Activated CD4-positive, alpha-beta T cell treated with anti-CD3 and anti-CD28 coated beads, Interleukin-2, amount 10 ng/mL, durations not matched to agents 7 days and 5 days (primary cell): ENCODE data around the gene KCNN4. TPM values are rescaled to one million over a fixed set of nuclear protein-coding genes. Genes with fewer than 3 reads are reported as not detected.

Source experiments
- CTCF ChIA-PET: fragments of 350-600 bp; sonication (Branson Sonifier 250); formaldehyde crosslinking; loops from one replicate; lab custom pipeline; 2021; ENCODE audit warnings: antibody characterized with exemption; lab: Charles Lee
- POLR2A ChIA-PET: fragments of 350-600 bp; sonication (Branson Sonifier 250); formaldehyde crosslinking; loops from one replicate; lab custom pipeline; 2021; ENCODE audit warnings: antibody characterized with exemption; lab: Charles Lee
- DNase-seq: peaks from one replicate; pipeline ENCODE4 v3.0.0-alpha.2; 2020
- H3K27ac Mint-ChIP-seq: one replicate; pipeline ENCODE4 v1.8.0; 2021; ENCODE audit warnings: mild to moderate bottlenecking, moderate library complexity, mixed read lengths
- H3K27me3 Mint-ChIP-seq: one replicate; pipeline ENCODE4 v1.8.0; 2021; ENCODE audit warnings: mixed read lengths
- H3K36me3 Mint-ChIP-seq: one replicate; pipeline ENCODE4 v1.8.0; 2021; ENCODE audit warnings: low read depth, mixed read lengths
- H3K4me1 Mint-ChIP-seq: one replicate; pipeline ENCODE4 v1.8.0; 2021; ENCODE audit warnings: mixed read lengths
- H3K4me3 Mint-ChIP-seq: one replicate; pipeline ENCODE4 v1.8.0; 2021; ENCODE audit warnings: mild to moderate bottlenecking, moderate library complexity, mixed read lengths
- H3K9me3 Mint-ChIP-seq: one replicate; pipeline ENCODE4 v1.8.0; 2021; ENCODE audit warnings: mixed read lengths
- total RNA-seq, 2 experiments: library from RNA; stranded (reverse); gene quantifications; one replicate each; pipeline ENCODE4 v1.2.3, GENCODE V29; 2021

KCNN4 gene
- total RNA-seq, 2 experiments from 2014 or later = 31.9 to 34.5 TPM

DNA sequence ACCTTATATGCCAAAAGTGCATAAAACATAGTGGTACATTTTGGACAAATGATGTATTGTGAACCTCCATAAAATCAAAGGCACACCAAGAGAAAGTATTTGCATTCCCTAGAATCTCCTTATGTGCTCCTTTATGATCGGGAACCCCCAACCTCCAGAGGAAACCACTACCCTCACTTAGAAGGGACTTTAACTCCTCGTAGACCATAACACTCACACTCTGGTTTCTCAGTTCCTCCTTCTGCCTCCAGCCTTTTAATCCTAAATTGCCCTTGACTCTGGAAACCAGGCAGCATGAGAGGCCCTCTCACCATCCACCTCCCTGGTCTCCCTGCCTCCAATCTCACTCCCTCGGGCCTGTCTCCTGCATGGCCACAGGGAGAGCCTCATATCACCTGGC lies 9.8 kb upstream of the KCNN4 start:
- H3K27ac Mint-ChIP-seq = no peak overlapping the region
- no peak overlapping the region for H3K4me3 Mint-ChIP-seq
- ChIA-PET CTCF (interaction anchor here (0.5 to 1.0 kb wide), 2 partner anchors 45 to 955 kb away, joined by 3 to 8 read pairs; no protein-coding TSS in a partner anchor), POLR2A (no interaction called here)
- no peaks in the 10 kb centered on the region for H3K36me3 Mint-ChIP-seq
- H3K4me1 Mint-ChIP-seq = peaks cover 1% of the 10 kb centered on the region
- peaks cover 21% of the 10 kb centered on the region for H3K27me3 Mint-ChIP-seq
- no peaks in the 10 kb centered on the region for H3K9me3 Mint-ChIP-seq
- no peak for DNase-seq

DNA sequence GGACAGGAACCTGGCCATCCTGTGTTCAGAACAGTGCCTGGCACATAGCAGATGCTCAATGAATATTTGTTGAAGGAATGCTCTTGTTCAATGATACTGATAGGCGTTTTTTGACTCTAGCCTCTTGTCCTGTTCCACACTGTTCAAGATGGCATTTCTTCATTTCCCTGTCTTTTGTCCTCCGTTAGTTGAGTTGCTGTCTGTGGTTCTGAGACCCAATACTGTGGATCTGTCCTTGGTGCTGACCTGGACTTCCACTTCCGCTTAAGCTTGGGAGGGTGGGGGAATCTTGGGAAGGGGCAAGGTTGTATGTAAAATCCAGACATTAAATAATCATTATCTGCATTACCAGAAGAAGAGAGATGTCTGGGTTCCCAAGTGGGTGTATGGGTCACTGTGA lies 8.3 kb upstream of the KCNN4 start:
- no peak overlapping the region for H3K27ac Mint-ChIP-seq
- no peak for DNase-seq
- no peak overlapping the region for H3K4me3 Mint-ChIP-seq
- peaks cover 15% of the 10 kb centered on the region for H3K27me3 Mint-ChIP-seq
- H3K36me3 Mint-ChIP-seq = no peaks in the 10 kb centered on the region
- ChIA-PET POLR2A (no interaction called here), CTCF (interaction anchor here (0.6 kb wide), 1 partner anchor 366 kb away, joined by 3 read pairs; no protein-coding TSS in a partner anchor)
- H3K9me3 Mint-ChIP-seq = no peaks in the 10 kb centered on the region
- peaks cover 14% of the 10 kb centered on the region for H3K4me1 Mint-ChIP-seq

DNA sequence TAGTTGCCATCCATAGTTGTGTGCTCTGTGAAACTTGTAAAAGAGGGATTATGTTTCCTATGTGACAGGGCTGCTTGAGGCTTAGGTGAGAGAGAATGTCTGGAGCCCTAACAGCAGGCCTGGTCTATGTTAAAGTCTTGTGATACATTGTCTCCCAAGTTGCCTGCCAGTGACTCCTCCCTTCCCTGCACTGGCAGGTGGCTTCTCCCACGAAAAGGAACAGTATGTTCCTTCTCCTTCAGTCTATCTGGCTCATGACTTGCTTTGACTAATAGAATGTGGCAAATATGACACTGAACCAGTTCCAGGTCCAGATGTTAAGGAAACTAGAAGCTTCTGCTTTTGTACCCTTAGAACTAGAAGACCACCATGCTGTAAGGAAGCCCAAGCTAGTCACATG lies 5.9 kb upstream of the KCNN4 start:
- CTCF ChIA-PET = interaction anchor here (2.1 kb wide), 1 partner anchor 41 kb away, joined by 12 read pairs; no protein-coding TSS in a partner anchor
- H3K36me3 Mint-ChIP-seq = no peaks in the 10 kb centered on the region

DNA sequence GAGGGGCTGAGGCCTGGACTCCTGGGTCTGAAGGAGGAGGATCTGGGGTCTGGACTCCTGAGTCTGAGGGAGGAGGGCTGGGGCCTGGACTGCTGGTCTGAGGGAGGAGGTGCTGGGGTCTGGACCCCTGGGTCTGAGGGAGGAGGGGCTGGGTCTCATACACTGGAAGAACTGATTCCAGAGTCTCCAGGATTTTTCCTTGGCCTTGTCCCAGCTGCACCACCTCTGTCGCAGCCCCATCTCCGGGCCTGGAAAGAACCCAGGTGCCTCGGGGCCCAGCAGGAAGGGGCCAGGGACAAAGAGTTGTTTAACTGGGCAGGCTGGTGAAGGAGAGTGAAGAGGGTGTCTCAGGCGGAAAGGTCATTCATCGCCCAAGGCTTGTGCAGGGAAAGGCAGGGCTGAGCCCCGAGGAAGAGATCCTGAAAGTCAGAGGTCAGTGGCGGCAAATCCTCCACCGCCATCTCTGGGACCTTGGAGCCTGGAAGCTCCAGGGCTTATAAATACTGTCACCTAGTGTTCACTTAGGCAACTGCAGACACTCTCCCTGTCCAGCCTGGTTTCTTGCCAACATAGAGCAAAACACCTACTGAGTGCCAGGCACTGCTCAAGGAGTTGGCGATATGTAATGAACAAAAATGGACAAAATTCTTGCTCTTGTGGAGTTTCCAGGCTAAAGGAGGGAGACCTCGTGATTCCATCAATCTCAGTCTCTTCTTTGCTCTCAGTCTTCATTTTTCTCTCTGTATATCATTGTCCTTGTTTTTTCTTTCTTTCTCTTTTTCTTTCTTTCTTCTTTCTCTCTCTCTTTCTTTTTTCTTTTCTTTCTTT lies 4.4 kb upstream of the KCNN4 start:
- peak; percentile 71 for DNase-seq
- no peaks in the 10 kb centered on the region for H3K9me3 Mint-ChIP-seq

More for the DNA sequence above, 5.9 kb upstream of the KCNN4 start:
- H3K4me3 Mint-ChIP-seq = no peak overlapping the region
- H3K9me3 Mint-ChIP-seq = no peaks in the 10 kb centered on the region
- DNase-seq = no peak
- peaks cover 34% of the 10 kb centered on the region for H3K4me1 Mint-ChIP-seq
- H3K27ac Mint-ChIP-seq = no peak overlapping the region
- H3K27me3 Mint-ChIP-seq = peaks cover 4% of the 10 kb centered on the region
- POLR2A ChIA-PET = interaction anchor here (0.6 kb wide), 1 partner anchor 56 kb away, joined by 15 read pairs; no protein-coding TSS in a partner anchor

DNA sequence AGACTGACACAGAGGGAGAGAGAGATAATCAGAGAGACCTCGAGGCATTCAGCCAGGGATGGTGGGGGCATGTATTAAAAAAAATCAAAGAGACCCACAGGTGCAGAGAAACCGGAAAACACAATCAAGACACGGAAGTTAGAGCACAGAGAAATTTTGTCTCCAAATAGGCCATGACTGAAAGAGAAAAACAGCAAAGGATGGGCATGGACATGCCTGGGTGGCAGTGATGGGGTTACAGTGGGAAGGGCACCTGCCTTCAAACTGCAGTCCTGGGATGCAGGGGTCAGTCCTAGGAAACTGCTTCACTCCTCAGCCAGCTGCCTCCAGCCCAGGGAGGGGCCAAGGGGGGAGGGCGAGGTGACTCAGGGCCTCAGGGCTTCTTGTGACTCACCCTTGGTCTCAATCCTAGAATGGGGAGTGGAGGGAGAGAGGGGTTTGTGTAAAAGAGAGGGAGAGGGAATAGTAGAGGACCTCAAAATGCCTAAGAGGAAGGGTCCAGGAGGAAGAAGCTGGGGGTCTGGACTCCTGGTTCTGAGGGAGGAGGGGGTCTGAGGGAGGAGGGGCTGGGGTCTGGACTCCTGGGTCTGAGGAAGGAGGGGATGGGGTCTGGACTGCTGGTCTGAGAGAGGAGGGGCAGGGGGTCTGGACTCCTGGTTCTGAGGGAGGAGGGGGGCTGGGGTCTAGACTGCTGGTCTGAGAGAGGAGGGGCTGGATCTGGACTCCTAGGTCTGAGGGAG lies 3.6 kb upstream of the KCNN4 start:
- H3K4me3 Mint-ChIP-seq = peak overlapping the region; percentile 26
- peak overlapping the region; percentile 91 for H3K27ac Mint-ChIP-seq
- H3K36me3 Mint-ChIP-seq = no peaks in the 10 kb centered on the region
- ChIA-PET POLR2A (no interaction called here), CTCF (interaction anchor here (0.5 to 2.1 kb wide), 8 partner anchors 8 to 384 kb away, joined by 3 to 12 read pairs (median 4); no protein-coding TSS in a partner anchor)
- H3K4me1 Mint-ChIP-seq = peaks cover 52% of the 10 kb centered on the region
- peak; percentile 45 for DNase-seq
- H3K27me3 Mint-ChIP-seq = no peaks in the 10 kb centered on the region
- no peaks in the 10 kb centered on the region for H3K9me3 Mint-ChIP-seq

More for the DNA sequence above, 4.4 kb upstream of the KCNN4 start:
- H3K27ac Mint-ChIP-seq = peak overlapping the region; percentile 91
- H3K27me3 Mint-ChIP-seq = no peaks in the 10 kb centered on the region
- peaks cover 44% of the 10 kb centered on the region for H3K4me1 Mint-ChIP-seq
- ChIA-PET POLR2A (no interaction called here), CTCF (interaction anchor here (0.5 to 2.1 kb wide), 8 partner anchors 9 to 383 kb away, joined by 3 to 12 read pairs (median 4); no protein-coding TSS in a partner anchor)
- no peaks in the 10 kb centered on the region for H3K36me3 Mint-ChIP-seq
- H3K4me3 Mint-ChIP-seq = peak overlapping the region; percentile 6

DNA sequence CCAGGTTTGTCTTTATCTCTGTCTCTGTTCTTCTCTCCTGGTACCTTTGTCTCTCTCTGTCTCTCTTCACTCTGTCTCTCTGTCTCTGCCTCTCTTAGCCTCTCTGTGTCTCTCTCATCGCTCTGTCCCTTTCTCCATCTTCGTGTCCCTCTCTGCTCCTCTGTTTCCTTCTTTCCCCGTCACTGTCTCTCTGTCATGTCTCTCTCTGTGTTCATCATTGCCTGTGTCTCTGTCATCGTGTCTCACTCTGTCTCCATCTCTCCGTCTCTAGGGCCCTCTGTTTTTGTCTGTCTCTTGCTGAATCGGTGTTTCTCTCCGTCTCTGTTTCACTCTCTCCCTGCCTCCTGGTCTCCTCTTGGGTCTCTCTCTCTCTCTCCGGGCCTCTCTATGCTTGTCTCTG lies 2.9 kb upstream of the KCNN4 start:
- CTCF ChIA-PET = no interaction called here
- no peaks in the 10 kb centered on the region for H3K36me3 Mint-ChIP-seq
- peak overlapping the region; percentile 91 for H3K27ac Mint-ChIP-seq
- no peak for DNase-seq
- peak overlapping the region; percentile 26 for H3K4me3 Mint-ChIP-seq
- peaks cover 58% of the 10 kb centered on the region for H3K4me1 Mint-ChIP-seq
- POLR2A ChIA-PET = no interaction called here
- no peaks in the 10 kb centered on the region for H3K9me3 Mint-ChIP-seq
- H3K27me3 Mint-ChIP-seq = no peaks in the 10 kb centered on the region

DNA sequence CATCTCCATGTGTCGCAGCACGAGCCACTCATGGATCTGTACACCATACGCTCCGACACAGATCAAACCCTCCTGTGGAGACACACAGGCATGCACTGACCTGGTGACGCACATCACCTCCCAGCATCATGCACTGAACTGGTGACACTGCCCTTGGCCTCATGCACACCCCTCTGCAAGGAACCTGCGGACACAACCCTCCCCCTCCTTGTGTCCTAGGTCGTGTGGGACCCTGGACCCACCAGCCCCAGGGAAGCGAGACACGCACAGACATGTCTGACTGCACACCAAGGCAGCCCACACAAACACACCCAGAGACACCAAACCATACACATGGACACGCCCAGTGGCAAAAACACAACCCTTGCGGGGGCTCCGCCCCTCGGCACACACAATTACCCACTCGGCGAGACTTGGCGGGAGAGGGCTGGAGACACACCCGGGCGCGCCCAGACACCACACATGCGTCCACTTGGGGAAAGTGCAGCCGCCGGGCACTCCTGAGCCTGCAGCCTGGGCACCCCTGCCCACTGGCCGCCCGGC lies 2.0 kb upstream of the KCNN4 start:
- no peak for DNase-seq
- Mint-ChIP-seq H3K27me3 (no peaks in the 10 kb centered on the region), H3K27ac (peak overlapping the region; percentile 93), H3K4me3 (peak overlapping the region; percentile 33), H3K9me3 (no peaks in the 10 kb centered on the region), H3K4me1 (peaks cover 66% of the 10 kb centered on the region), H3K36me3 (no peaks in the 10 kb centered on the region)
- POLR2A ChIA-PET = no interaction called here
- CTCF ChIA-PET = interaction anchor here (9.1 kb wide), 1 partner anchor 15 kb away, joined by 88 read pairs; no protein-coding TSS in a partner anchor

DNA sequence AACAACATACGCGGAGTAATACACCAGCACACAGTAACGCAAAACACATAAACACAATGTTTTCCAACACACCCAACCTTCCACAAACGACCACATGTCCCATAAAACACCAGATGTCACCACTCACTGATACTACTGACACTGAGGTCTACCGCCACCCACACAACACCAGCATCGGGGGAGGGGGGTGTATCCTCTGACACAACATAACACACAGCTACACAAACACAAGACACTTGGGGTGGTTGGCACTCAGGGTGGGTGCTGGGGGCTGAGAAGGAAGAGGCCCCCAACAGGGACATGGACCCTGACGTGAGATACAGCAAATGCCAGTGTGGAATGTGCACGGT lies 1.5 kb upstream of the KCNN4 start:
- DNase-seq = no peak
- peaks cover 71% of the 10 kb centered on the region for H3K4me1 Mint-ChIP-seq
- peaks cover 1% of the 10 kb centered on the region for H3K36me3 Mint-ChIP-seq
- no peaks in the 10 kb centered on the region for H3K9me3 Mint-ChIP-seq
- H3K4me3 Mint-ChIP-seq = peak overlapping the region; percentile 33
- peak overlapping the region; percentile 93 for H3K27ac Mint-ChIP-seq
- ChIA-PET CTCF (interaction anchor here (3.0 to 9.1 kb wide), 2 partner anchors 13 to 15 kb away, joined by 6 to 88 read pairs; no protein-coding TSS in a partner anchor), POLR2A (no interaction called here)
- H3K27me3 Mint-ChIP-seq = no peaks in the 10 kb centered on the region

DNA sequence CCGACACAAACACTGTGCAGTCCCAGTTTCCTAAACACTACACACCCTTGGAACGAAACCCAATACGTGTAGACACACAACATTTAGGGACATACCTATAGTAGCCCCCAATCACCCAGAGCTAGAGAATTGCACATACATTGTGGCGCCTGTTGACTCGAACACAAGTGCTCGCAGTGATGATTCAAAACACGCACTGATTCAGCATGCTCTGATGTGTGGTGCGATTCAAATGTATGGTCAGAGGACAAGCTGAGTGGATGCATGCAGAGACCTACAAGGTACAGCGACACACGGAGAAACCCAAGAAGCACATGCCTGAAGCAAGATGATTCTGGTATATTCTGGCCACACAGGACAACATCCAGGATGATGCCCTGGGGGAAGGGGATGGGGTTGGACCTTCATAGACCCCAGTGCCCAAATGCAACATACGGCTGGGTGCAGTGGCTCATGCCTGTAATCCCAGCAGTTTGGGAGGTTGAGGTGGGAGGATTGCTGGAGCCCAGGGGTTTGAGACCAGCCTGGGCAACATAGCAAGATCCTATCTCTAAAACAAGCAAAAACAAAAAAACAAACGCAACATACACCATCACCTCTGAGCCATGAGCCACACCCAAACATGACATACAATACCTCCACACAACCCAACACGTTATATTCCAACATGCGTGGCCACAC lies 997 bp upstream of the KCNN4 start:
- Mint-ChIP-seq H3K27ac (peak overlapping the region; percentile 93), H3K9me3 (no peaks in the 10 kb centered on the region), H3K27me3 (no peaks in the 10 kb centered on the region), H3K4me1 (peaks cover 76% of the 10 kb centered on the region), H3K36me3 (peaks cover 5% of the 10 kb centered on the region), H3K4me3 (peak overlapping the region; percentile 79)
- CTCF ChIA-PET = interaction anchor here (1.2 to 9.1 kb wide), 5 partner anchors 14 to 113 kb away, joined by 3 to 88 read pairs (median 4); no protein-coding TSS in a partner anchor
- DNase-seq = no peak
- POLR2A ChIA-PET = no interaction called here

DNA sequence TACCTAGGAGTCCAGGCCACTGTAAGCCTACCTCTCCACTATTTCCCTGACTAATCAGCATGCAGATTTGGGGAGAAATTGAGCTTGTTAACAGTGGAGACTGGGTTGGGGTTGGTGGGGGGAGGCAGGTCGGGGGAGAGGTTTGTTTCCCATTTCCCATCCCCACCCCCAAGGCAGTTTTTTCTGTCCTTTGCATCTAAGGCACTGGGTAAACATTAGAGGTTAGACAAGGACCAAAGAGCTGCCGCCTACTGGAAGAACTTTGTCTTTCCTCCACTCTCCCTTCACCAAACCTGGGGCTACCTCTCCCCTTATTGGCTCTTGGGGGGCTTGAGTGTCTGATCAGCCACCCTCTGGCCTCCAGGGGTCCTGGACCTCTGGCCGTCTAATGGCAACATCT lies 953 bp downstream of the KCNN4 start:
- Mint-ChIP-seq H3K27ac (peak overlapping the region; percentile 91), H3K27me3 (no peaks in the 10 kb centered on the region), H3K4me1 (peaks cover 82% of the 10 kb centered on the region), H3K4me3 (peak overlapping the region; percentile 79), H3K9me3 (no peaks in the 10 kb centered on the region), H3K36me3 (peaks cover 7% of the 10 kb centered on the region)
- no peak for DNase-seq
- CTCF ChIA-PET = interaction anchor here (1.1 to 9.1 kb wide), 4 partner anchors 12 to 75 kb away, joined by 4 to 88 read pairs (median 5); no protein-coding TSS in a partner anchor
- POLR2A ChIA-PET = interaction anchor here (1.0 kb wide), 1 partner anchor 111 kb away, joined by 4 read pairs; no protein-coding TSS in a partner anchor

DNA sequence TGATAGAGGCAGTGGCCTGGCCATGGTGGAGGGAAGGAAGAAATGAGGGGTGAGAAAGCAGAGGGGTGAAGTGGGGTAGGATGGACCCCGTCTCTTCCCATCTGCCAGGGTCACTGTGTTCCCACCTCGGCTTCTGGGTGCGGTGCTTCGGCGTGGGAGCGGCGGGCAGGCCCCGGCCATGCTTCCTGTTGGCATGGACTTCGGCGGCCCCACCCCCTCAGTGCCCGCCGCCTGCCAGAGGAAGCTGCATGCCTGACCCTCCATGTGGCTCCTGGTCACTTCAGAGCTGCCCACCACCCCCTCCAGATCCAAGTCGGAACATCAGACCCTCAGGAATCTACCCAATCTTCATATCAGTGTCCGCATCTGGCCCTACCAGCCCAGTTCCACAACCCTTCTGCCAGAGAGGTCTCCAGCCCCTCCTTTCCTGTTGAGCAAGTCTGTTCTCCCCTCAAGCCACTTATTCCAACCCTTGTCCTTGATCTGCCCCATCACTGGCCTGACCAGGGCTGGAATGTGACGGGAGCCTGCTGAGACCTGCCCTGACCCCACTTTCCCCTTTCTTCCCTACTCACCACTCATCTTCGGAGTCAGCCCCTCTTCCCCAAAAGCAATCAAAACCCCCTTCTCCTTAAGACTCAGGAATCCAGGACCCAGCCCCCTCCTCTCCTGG lies 1.5 kb downstream of the KCNN4 start:
- peak overlapping the region; percentile 91 for H3K27ac Mint-ChIP-seq
- H3K9me3 Mint-ChIP-seq = no peaks in the 10 kb centered on the region
- H3K4me3 Mint-ChIP-seq = peak overlapping the region; percentile 79
- H3K36me3 Mint-ChIP-seq = peaks cover 9% of the 10 kb centered on the region
- peaks cover 77% of the 10 kb centered on the region for H3K4me1 Mint-ChIP-seq
- H3K27me3 Mint-ChIP-seq = no peaks in the 10 kb centered on the region
- ChIA-PET POLR2A (interaction anchor here (1.0 kb wide), 1 partner anchor 111 kb away, joined by 4 read pairs; no protein-coding TSS in a partner anchor), CTCF (interaction anchor here (1.1 to 9.1 kb wide), 3 partner anchors 12 to 75 kb away, joined by 4 to 88 read pairs (median 6); no protein-coding TSS in a partner anchor)
- DNase-seq = no peak
